Liver (tissue), 3 donors: ENCODE measurements around the gene PLCB1.

Source experiments
- HNF4G ChIP-seq: IDR thresholded peaks from 2 replicates; pipeline ENCODE4 v1.6.1; 2016; ENCODE audit warnings: antibody characterized with exemption
- RAD21 ChIP-seq, 2 donors: IDR thresholded peaks; 2 replicates each; pipeline ENCODE4 v1.6.1; 2016; ENCODE audit warnings: antibody characterized with exemption in 2 of 2, mild to moderate bottlenecking in 2 of 2
- TAF1 ChIP-seq: conservative IDR thresholded peaks from 2 replicates; pipeline ENCODE4 v1.6.1; 2016; ENCODE audit warnings: antibody characterized with exemption, mild to moderate bottlenecking
- TF ChIP-seq, protein P1 (sequence below): IDR thresholded peaks from 2 replicates; pipeline ENCODE4 v1.6.1; 2016; ENCODE audit warnings: antibody characterized with exemption, mild to moderate bottlenecking
- TF ChIP-seq, protein P2 (sequence below): IDR thresholded peaks from 2 replicates; pipeline ENCODE4 v1.6.1; 2016; ENCODE audit warnings: antibody characterized with exemption
- TF ChIP-seq, protein P3 (sequence below): fragments of 150-350 bp; IDR thresholded peaks from 2 replicates; pipeline ENCODE4 v1.5.1; 2017; ENCODE audit warnings: improper control_type of control experiment, low read depth, low read length; ENCODE audit not compliant: missing input control
- TF ChIP-seq, protein P4 (sequence below): IDR thresholded peaks from 2 replicates; pipeline ENCODE4 v1.6.1; 2016; ENCODE audit warnings: antibody characterized with exemption
- donor health status: healthy.
- donor health status: healthy.

DNA sequence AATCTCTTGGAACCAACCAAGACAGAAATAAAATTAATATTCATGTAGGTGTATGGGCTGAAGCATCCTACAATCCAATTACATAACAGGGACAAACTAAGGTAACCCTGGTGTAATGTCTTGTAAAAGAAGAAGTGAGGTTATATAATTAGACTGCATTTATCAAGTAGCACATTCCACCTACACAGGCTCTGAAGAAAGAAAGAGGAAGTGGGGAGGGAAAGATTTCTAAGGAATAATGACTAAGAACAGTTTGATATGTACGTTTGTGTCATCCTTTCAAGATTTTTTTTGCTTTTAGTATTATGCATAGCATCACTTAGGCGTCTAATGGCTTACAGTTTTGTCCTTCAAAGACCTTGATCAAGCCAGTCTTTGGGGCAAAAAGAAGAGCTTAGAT lies 139.7 kb downstream of the PLCB1 start:
- TF ChIP-seq, protein P1, sequence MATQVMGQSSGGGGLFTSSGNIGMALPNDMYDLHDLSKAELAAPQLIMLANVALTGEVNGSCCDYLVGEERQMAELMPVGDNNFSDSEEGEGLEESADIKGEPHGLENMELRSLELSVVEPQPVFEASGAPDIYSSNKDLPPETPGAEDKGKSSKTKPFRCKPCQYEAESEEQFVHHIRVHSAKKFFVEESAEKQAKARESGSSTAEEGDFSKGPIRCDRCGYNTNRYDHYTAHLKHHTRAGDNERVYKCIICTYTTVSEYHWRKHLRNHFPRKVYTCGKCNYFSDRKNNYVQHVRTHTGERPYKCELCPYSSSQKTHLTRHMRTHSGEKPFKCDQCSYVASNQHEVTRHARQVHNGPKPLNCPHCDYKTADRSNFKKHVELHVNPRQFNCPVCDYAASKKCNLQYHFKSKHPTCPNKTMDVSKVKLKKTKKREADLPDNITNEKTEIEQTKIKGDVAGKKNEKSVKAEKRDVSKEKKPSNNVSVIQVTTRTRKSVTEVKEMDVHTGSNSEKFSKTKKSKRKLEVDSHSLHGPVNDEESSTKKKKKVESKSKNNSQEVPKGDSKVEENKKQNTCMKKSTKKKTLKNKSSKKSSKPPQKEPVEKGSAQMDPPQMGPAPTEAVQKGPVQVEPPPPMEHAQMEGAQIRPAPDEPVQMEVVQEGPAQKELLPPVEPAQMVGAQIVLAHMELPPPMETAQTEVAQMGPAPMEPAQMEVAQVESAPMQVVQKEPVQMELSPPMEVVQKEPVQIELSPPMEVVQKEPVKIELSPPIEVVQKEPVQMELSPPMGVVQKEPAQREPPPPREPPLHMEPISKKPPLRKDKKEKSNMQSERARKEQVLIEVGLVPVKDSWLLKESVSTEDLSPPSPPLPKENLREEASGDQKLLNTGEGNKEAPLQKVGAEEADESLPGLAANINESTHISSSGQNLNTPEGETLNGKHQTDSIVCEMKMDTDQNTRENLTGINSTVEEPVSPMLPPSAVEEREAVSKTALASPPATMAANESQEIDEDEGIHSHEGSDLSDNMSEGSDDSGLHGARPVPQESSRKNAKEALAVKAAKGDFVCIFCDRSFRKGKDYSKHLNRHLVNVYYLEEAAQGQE, result no peak
- TF ChIP-seq, protein P2, sequence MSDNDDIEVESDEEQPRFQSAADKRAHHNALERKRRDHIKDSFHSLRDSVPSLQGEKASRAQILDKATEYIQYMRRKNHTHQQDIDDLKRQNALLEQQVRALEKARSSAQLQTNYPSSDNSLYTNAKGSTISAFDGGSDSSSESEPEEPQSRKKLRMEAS, result no peak
- TF ChIP-seq, protein P3, sequence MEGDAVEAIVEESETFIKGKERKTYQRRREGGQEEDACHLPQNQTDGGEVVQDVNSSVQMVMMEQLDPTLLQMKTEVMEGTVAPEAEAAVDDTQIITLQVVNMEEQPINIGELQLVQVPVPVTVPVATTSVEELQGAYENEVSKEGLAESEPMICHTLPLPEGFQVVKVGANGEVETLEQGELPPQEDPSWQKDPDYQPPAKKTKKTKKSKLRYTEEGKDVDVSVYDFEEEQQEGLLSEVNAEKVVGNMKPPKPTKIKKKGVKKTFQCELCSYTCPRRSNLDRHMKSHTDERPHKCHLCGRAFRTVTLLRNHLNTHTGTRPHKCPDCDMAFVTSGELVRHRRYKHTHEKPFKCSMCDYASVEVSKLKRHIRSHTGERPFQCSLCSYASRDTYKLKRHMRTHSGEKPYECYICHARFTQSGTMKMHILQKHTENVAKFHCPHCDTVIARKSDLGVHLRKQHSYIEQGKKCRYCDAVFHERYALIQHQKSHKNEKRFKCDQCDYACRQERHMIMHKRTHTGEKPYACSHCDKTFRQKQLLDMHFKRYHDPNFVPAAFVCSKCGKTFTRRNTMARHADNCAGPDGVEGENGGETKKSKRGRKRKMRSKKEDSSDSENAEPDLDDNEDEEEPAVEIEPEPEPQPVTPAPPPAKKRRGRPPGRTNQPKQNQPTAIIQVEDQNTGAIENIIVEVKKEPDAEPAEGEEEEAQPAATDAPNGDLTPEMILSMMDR, result no peak
- TF ChIP-seq, protein P4, sequence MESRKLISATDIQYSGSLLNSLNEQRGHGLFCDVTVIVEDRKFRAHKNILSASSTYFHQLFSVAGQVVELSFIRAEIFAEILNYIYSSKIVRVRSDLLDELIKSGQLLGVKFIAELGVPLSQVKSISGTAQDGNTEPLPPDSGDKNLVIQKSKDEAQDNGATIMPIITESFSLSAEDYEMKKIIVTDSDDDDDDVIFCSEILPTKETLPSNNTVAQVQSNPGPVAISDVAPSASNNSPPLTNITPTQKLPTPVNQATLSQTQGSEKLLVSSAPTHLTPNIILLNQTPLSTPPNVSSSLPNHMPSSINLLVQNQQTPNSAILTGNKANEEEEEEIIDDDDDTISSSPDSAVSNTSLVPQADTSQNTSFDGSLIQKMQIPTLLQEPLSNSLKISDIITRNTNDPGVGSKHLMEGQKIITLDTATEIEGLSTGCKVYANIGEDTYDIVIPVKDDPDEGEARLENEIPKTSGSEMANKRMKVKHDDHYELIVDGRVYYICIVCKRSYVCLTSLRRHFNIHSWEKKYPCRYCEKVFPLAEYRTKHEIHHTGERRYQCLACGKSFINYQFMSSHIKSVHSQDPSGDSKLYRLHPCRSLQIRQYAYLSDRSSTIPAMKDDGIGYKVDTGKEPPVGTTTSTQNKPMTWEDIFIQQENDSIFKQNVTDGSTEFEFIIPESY, result no peak
- no peak for TF ChIP-seq HNF4G
- TF ChIP-seq RAD21 (IDR thresholded peaks at IDR 0.05), result no peak
- TF ChIP-seq TAF1, result no peak
